Measurements from ENCODE around the gene TRPV4. TPM values are rescaled to one million over a fixed set of nuclear protein-coding genes. Genes with fewer than 3 reads are reported as not detected.

TRPV4 gene
- polyA plus RNA-seq, 1 of the 3 experiments (the other 2 are of a cell fraction) = 5.2 TPM

- Histone ChIP-seq H3K4me3 (ENCODE audit: low read depth in 2 of 2, low read length in 1 of 2) (no peak overlapping the region), H3K27ac (ENCODE audit: low read depth in 2 of 2, low read length in 1 of 2) (no peak overlapping the region), H3K27me3 (ENCODE audit: insufficient read depth) (no peaks in the 10 kb centered on the region), H3K4me2 (no peak overlapping the region), H4K20me1 (ENCODE audit: insufficient read depth) (no peaks in the 10 kb centered on the region), H3K9ac (no peak overlapping the region), H3K4me1 (ENCODE audit: control insufficient read depth in 1 of 2, insufficient read depth in 2 of 2, low read depth in 1 of 2, low read length in 1 of 2) (no peaks in the 10 kb centered on the region), H2AFZ (ENCODE audit: low read depth) (no peak overlapping the region), H3K79me2 (ENCODE audit: insufficient read depth) (no peaks in the 10 kb centered on the region), H3K36me3 (replicated peaks in 1 of 2; ENCODE audit: control insufficient read depth in 1 of 2, insufficient read depth in 2 of 2, low read length in 1 of 2) (peaks cover 0 to 8% of the 10 kb centered on the region in 2 experiments), H3F3A (replicated peaks; ENCODE audit: insufficient read depth) (no peaks in the 10 kb centered on the region), H3K9me2 (no peaks in the 10 kb centered on the region), H3K9me3 (no peaks in the 10 kb centered on the region)
- ChIA-PET POLR2A (no interaction called here), CTCF (interaction anchor here (1.0 to 2.0 kb wide), 5 partner anchors 12 to 44 kb away, joined by 4 to 8 read pairs (median 5); partner anchors contain the start of gene TRPV4)
- TF ChIP-seq NRF1 (IDR thresholded peaks at IDR 0.05; ENCODE audit: low read depth, low read length) = no peak
- no peak for TF ChIP-seq RFX5 (IDR thresholded peaks at IDR 0.05; ENCODE audit: low read length)
- TF ChIP-seq MEF2A (IDR thresholded peaks at IDR 0.05; ENCODE audit: borderline replicate concordance, low read depth) = no peak
- no peak for TF ChIP-seq TEAD4 (IDR thresholded peaks at IDR 0.05; ENCODE audit: borderline replicate concordance, insufficient read depth)
- TF ChIP-seq, protein P1, sequence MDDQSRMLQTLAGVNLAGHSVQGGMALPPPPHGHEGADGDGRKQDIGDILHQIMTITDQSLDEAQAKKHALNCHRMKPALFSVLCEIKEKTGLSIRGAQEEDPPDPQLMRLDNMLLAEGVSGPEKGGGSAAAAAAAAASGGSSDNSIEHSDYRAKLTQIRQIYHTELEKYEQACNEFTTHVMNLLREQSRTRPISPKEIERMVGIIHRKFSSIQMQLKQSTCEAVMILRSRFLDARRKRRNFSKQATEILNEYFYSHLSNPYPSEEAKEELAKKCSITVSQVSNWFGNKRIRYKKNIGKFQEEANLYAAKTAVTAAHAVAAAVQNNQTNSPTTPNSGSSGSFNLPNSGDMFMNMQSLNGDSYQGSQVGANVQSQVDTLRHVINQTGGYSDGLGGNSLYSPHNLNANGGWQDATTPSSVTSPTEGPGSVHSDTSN (IDR thresholded peaks at IDR 0.05) = no peak
- no peak for TF ChIP-seq JUND (IDR thresholded peaks at IDR 0.05)
- TF ChIP-seq POLR2AphosphoS5 (IDR thresholded peaks at IDR 0.05; ENCODE audit: low read depth, low read length) = no peak
- no peak for TF ChIP-seq EP300 (IDR thresholded peaks at IDR 0.05; ENCODE audit: borderline replicate concordance in 1 of 2, low read depth in 1 of 2, low read length in 1 of 2)
- no peak for TF ChIP-seq TCF12 (IDR thresholded peaks at IDR 0.05)
- TF ChIP-seq SIN3A (IDR thresholded peaks at IDR 0.05; ENCODE audit: borderline replicate concordance, low read depth, low read length) = no peak
- TF ChIP-seq, protein P2, sequence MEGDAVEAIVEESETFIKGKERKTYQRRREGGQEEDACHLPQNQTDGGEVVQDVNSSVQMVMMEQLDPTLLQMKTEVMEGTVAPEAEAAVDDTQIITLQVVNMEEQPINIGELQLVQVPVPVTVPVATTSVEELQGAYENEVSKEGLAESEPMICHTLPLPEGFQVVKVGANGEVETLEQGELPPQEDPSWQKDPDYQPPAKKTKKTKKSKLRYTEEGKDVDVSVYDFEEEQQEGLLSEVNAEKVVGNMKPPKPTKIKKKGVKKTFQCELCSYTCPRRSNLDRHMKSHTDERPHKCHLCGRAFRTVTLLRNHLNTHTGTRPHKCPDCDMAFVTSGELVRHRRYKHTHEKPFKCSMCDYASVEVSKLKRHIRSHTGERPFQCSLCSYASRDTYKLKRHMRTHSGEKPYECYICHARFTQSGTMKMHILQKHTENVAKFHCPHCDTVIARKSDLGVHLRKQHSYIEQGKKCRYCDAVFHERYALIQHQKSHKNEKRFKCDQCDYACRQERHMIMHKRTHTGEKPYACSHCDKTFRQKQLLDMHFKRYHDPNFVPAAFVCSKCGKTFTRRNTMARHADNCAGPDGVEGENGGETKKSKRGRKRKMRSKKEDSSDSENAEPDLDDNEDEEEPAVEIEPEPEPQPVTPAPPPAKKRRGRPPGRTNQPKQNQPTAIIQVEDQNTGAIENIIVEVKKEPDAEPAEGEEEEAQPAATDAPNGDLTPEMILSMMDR (IDR thresholded peaks at IDR 0.05) = no peak
- no peak for TF ChIP-seq NFIC (IDR thresholded peaks at IDR 0.05; ENCODE audit: borderline replicate concordance)
- no peak for TF ChIP-seq FOXM1 (IDR thresholded peaks at IDR 0.05; ENCODE audit: low read depth)
- no peak for TF ChIP-seq REST (IDR thresholded peaks at IDR 0.05; ENCODE audit: low read depth, low read length)
- TF ChIP-seq SMC3 (IDR thresholded peaks at IDR 0.05; ENCODE audit: low read depth, low read length) = no peak
- no peak for TF ChIP-seq RXRA (IDR thresholded peaks at IDR 0.05; ENCODE audit: borderline replicate concordance, low read depth)
- TF ChIP-seq ELF1 (IDR thresholded peaks at IDR 0.05) = no peak
- TF ChIP-seq CHD2 (IDR thresholded peaks at IDR 0.05; ENCODE audit: low read length, partially characterized antibody) = no peak
- TF ChIP-seq MXI1 (IDR thresholded peaks at IDR 0.05; ENCODE audit: low read depth, low read length) = no peak
- TF ChIP-seq RAD21 (IDR thresholded peaks at IDR 0.05; ENCODE audit: low read length) = no peak
- WGBS (ENCODE audit: low lambda C conversion rate) = 52% methylated on average over 4 of the region's 4 CpGs
- DNase-seq = no peak
Measured at GRCh38 chr12:109808876-109809646, 24.1 kb downstream of the TRPV4 start.
